AG08395 (cell line): Measurements from ENCODE around the gene ZBTB46.
"Not testable (repeated sequence)": the region's sequence is repeated elsewhere in the genome, so short reads cannot be mapped to it uniquely, and the experiment has no call there.

Source experiments
- DNase-seq: peaks from one replicate; pipeline ENCODE4 v3.0.0; 2012; ENCODE audit warnings: mixed read lengths, low spot score

Gene ZBTB46

DNA sequence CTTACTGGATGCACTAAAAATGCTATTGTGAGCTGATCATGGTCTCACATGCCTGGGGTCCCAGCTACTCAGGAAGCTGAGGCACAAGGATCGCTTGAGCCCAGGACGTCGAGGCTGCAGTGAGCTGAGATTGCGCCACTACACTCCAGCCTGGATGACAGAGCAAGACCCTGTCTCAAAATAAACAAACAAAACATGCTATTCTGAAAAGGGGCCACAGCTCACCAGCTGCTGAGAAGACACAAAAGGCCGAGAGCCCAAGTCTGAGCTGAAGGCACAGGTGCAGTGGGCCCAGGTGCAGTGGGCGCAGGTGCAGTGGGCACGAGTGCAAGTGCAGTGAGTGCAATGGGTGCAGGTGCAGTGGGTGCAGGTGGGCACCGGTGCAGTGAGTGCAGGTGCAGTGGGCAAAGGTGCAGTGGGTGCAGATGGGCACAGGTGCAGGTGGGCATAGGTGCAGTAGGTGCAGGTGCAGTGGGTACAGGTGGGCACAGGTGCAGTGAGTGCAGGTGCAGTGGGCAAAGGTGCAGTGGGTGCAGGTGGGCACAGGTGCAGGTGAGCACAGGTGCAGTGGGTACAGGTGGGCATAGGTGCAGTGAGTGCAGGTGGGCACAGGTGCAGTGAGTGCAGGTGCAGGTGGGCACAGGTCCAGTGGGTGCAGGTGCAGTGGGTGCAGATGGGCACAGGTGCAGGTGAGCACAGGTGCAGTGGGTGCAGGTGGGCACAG is 16.0 kb downstream of the ZBTB46 start:
- DNase-seq, result no peak

DNA sequence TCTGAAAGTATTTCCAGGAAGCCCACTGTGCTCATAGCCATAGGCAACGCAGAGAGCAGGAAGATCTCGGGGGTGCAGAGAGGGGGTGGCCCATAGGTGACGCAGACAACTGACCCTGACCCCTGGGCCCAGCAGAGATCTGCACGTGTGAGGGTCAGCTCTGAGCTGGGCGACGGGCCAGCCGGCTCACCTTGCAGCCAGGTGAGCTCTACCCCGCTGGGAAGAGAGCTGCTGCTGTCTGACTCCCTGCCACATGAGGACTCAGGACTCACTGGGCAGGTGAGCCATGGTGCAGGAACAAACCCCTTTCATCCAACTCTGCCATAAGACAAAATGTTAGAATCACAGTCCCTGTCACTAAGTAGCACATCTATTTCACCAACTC is 19.6 kb downstream of the ZBTB46 start:
- no peak for DNase-seq

DNA sequence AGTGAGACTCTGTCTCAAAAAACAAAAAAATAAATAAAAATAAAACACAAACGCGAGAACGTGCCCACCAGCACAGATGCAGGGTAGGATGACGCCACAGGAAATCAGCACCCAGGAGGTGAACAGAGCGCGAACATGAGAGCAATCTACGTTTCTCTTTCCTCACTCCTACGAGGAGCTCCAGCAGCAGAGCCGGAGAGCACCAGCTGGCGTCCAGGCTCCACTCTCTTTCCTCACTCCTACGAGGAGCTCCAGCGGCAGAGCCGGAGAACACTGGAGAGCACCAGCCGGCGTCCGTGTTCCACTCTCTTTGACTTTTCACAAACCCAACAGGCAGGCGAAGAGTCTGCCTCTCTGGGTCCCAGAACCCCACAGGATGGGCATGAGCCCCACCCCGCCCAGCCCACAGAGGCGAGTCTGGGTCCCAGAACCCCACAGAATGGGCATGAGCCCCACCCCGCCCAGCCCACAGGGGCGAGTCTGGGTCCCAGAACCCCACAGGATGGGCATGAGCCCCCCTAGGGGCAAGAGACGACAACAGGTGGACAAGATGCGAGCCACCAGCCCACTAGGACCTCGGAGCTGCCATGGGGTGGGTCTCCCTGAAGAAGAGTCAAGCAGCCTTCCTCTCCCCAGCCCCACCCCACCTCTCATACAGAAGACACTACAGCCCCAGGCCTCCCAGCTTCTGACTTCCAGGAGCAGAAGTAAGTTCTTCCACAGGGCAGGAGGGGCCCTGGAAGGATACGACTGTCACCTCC is 20.2 kb downstream of the ZBTB46 start:
- DNase-seq, result peak; percentile 28

DNA sequence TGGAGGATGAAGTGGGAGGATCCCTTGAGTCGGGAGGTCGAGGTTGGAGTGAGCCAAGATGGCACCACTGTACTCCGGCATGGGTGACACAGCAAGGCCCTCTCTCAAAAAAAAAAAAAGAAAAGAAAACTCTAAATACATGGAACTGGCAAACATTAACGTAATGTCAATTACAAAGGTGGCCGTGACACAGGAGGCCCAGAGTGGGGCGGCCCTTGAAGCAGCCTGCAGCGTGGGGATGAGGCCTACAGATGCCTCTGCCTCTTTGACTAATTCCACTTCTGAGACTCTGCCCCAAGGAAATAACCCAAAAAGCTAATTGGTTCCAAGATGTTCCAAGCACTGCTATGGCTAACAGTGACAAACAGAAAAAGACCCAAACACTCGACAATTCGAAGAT is 21.2 kb downstream of the ZBTB46 start:
- no peak for DNase-seq

DNA sequence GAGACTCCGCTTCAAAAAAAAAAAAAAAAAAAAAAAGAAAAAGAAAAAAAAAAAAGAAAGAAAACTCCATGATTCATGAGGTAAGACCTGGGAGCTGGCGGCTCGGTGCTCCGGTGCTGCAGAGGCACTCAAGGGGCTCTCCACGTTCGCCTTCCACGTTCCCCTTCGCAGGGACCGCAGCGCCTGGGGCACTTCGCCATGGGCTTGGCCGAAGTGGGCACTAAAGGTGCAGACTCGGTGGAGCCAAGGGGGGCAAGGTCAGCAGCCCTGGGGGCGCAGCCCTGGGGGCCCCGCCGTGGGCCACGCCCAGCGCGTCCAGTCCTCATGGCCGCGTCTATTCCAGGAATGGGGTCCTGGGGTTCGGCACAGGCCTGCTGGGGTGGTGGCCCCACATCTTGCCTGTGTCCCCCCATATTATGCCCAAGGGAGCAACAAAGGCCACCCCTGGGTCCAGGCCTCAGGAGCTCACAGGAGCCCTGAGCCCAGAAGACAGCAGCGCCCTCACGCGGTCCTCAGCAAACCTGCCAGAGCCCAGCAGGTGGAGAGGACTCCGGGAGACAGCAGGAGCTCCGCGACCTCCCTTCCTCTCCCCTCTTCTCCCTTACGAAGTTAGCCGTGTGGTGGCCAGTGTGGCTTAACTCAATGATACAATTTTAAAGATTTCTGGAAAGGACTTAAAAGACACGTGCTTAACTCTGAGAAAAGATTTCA is 21.9 kb downstream of the ZBTB46 start:
- no peak for DNase-seq

DNA sequence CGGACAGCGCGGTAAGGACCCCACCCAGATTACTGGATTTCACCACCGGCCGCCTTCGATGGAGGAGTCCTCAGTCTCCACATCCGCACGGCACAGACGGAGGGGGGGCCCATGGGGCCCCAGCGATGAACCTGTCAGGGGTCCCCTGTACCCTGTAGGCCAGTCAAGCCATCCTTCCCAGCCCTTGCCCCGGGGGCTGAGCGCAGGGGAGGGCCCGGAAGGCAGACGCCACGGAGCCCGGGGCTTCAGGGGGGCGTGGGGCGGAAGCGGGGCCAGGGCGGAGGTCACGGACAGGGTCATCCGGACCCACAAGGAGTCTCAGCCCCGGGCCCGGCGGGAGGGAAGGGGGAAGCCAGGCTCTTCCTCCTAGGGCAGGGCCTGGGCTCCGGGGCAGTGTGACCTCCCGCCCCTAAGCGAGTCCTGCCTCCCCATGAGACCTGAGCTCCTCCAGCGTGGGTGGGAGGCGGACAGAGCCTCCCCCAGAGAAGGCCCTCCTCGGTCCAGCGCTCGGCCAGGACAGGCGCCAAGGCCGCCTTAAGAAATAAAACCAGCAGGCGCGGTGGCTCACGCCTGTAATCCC is 22.8 kb downstream of the ZBTB46 start:
- no peak for DNase-seq

DNA sequence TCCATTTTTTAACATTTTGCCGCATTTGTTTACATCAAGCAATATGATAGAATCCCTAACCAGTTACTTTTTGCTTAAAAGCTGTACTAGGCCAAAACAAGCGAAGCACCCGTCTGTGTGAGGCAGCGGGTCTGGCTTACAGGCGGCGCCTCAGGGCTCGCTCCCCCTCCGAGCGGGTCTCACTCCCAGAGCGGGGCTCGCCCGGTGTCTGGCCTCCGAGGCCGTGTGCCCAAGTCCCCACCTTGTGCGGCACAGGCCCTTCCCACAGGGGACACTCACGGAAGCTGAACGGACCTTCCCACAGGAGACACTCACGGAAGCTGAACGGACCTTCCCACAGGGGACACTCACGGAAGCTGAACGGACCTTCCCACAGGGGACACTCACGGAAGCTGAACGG is 23.4 kb downstream of the ZBTB46 start:
- no peak for DNase-seq

DNA sequence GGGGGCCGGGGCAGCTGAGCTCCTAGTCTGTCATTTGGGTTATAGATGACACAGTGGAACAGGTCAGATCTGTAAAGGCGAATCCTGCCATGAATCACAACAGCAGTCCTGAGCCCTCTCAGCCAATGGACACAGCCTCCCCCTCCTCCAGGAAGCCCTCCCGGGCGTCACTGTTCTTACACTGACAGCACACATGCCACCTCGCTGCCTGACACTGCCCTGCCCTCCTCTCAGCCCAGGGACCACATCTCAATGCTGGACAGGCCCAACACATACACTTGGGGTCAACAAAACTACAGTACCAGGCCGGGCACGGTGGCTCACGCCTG is 26.8 kb downstream of the ZBTB46 start:
- DNase-seq, result no peak

DNA sequence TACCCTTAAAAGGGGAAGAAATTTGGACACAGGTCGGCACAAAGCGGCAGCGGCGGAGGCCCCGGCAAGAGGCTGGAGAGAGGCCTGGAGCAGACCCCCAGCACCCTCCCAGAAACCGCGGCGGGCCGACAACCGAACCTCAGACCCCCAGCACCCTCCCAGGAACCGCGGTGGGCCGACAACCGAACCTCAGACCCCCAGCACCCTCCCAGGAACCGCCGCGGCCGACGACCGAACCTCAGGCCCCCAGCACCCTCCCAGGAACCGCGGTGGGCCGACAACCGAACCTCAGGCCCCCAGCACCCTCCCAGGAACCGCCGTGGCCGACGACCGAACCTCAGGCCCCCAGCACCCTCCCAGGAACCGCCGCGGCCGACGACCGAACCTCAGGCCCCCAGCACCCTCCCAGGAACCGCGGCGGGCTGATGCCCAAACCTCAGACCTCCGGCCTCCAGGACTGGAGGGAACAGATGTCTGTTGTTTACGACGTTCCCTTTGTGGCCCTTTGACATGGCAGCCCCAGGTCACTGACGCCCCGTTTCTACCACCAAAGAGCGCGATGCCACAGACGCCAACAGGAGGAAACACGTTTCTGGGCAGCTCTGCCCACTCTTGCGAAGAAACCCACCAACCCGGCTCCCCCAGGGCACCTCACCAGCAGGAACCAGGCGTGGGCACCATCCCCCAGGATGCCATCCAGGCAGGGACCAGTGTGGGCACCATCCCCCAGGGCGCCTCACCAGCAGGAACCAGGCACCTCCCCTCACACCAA is 28.4 kb downstream of the ZBTB46 start:
- no peak for DNase-seq

DNA sequence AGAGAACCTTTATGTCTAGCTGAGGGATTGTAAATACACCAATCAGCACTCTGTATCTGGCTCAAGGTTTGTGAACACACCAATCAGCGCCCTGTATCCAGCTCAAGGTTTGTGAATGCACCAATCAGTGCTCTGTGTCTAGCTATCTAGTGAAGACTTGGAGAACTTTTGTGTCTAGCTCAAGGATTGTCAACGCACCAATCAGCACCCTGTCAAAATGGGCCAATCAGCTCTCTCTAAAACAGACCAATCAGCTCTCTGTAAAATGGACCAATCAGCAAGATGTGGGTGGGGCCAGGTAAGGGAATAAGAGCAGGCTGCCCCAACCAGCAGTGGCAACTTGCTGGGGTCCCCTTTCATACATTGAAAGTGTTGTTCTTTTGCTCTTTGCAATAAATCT is 29.9 kb downstream of the ZBTB46 start:
- DNase-seq, result not testable (repeated sequence)

DNA sequence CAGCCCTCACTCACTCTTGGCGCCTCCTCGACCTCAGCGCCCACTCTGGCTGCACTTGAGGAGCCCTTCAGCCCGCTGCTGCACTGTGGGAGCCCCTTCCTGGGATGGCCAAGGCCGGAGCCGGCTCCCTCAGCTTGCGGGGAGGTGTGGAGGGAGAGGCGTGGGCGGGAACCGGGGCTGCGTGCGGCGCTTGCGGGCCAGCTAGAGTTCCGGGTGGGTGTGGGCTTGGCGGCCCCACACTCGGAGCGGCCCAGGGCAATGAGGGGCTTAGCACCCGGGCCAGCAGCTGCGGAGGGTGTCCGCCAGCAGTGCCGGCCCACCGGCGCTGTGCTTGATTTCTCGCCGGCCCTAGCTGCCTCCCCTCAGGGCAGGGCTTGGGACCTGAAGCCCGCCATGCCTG is 30.7 kb downstream of the ZBTB46 start:
- DNase-seq, result not testable (repeated sequence)

DNA sequence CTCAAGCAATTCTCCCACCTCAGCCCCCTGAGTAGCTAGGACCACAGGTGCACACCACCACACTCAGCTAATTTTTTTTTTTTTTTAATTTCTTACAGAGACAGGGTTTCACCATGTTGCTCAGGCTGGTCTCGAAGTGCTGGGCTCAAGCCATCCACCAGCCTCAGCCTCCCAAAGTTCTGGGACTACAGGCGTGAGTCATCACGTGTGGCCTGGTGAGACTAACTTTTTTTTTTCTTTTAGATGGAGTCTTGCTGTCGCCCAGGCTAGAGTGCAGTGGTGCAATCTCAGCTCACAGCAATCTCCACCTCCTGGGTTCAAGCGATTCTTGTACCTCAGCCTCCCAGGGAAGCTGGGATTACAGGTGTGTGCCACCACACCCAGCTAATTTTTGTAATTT is 31.9 kb downstream of the ZBTB46 start:
- DNase-seq, result not testable (repeated sequence)

DNA sequence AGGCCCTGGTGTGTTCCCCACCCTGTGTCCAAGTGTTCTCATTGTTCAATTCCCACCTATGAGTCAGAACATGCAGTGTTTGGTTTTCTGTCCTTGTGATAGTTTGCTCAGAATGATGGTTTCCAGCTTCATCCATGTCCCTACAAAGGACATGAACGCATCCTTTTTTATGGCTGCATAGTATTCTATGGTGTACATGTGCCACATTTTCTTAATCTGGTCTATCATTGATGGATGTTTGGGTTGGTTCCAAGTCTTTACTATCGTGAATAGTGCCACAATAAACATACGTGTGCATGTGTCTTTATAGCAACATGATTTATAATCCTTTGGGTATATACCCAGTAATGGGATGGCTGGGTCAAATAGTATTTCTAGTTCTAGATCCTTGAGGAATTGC is 33.9 kb downstream of the ZBTB46 start:
- DNase-seq, result not testable (repeated sequence)

DNA sequence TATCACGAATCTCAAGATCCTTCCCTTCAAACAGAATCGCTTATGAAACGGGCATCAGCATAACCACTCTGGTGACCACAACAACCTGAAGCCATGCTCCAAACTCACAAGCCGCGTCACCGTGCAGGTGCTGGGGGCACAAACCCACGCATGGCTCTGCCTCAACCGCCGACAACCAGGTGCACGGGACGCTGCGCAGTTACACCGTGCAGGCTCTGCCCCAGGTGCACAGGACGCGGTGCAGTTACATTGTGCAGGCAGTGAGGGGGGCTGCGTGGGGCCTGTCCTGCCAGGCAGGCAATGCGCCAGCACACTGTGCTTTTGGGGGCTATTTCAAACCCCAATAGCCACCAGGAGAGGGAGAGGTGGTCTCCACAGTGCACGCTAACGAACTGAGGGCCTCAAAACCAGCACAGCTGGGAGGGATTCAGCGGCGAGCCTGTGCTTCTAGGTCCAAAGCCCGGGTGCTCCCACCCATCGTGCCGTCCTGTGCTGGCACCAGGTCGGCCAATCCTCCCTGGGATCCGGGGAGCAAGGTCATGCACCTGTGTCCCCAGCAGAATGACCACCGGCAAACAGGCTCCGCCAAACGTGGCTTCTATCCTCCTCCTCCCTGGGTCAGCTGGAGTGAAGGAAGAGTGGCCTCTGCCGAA is 35.8 kb downstream of the ZBTB46 start:
- no peak for DNase-seq

DNA sequence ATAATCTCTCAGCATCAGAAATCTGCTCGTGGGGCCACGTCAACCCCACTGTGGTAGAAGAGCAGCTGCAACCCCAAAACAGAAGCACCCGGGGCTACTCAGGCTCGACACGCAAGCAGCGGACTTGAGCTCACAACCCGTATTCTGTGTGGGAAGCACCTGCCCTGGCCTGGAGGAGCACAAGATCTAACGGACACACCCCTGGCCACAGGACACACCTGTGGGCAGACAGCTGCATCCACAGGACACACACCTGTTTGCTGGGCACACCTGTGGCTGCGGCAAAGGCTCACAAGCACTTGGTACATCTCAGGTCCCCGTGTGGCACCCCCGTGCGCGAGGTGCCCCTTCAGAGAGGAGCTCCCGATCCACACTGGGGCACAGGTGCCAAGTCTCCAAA is 36.5 kb downstream of the ZBTB46 start:
- no peak for DNase-seq

DNA sequence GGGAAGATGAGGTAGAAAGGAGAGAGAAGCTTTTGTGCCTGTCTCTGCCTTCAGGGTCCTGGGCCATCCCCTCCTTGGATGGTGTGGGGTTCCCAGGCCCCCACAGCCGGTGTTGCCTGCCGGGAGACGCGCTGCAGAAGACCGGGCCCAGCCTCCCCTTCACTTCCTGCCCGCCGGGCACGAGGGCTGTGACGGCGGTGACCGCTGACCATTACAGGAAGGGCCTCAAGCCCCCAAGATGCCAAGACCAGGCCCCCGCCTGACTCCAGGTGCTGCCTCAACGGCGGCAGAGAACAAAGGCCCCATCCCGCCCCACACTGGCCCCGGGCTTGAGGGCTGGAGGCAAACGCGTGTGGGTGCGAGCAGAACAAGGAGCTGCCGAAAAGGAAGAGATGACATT is 38.2 kb downstream of the ZBTB46 start:
- DNase-seq, result no peak

DNA sequence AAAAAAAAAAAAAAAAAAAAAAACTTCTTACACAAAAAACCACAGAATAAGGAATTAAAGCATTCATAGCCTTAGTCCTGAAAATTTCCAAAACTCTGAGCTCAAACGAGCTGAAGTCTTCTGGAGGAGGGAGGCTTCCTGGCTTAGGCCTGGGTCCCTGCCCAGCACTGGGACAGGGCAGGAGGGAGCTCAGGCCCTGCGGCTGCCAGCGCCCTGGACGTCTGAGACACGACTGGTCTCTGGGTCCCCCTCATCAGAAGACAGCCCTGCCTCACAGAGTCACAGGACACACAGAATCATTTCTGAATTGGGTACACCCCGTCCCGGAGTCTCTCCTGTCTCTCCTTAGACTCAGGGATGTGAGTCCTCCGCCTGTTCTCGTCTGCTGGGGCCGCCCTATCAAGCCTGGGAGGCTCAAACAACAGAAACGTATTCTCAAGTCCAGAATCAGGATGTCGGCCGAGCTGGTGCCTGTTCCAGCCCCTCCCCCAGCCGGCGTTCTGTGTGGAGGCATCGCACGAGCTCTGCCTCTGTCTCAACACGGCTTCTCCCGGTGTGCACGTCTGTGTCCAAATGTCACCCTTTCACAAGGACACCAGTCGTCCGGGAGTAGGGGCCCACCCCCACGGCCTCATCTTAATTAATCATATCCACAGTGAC is 39.4 kb downstream of the ZBTB46 start:
- no peak for DNase-seq

DNA sequence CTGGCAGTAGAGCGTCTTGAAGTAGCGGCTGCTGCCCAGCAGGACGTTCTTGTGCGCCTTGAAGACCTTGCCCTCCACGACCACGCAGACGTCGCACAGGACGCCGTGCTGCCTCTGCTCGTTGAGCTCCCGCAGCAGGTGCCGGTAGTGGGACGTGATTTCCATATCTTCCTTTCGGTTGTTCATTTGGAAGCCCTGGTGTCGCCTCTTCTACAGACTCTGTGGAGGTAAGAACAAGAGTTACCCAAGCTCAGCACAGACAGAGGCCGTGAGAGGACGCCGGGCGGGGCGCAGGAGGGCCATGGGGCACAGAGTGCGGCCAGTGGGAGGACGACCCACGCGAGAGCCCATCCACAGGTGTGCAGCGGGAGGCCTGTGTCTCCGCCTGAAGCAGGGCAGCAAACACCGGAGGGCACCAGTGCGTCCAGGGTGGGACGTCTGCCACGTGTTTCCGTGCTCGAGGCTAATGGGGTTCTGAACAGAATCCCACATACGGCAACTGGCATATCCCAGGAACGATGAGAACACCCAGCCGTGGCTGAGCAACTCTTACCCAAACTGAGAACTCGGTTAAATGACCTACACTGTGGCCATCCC is 40.4 kb downstream of the ZBTB46 start:
- DNase-seq, result no peak

DNA sequence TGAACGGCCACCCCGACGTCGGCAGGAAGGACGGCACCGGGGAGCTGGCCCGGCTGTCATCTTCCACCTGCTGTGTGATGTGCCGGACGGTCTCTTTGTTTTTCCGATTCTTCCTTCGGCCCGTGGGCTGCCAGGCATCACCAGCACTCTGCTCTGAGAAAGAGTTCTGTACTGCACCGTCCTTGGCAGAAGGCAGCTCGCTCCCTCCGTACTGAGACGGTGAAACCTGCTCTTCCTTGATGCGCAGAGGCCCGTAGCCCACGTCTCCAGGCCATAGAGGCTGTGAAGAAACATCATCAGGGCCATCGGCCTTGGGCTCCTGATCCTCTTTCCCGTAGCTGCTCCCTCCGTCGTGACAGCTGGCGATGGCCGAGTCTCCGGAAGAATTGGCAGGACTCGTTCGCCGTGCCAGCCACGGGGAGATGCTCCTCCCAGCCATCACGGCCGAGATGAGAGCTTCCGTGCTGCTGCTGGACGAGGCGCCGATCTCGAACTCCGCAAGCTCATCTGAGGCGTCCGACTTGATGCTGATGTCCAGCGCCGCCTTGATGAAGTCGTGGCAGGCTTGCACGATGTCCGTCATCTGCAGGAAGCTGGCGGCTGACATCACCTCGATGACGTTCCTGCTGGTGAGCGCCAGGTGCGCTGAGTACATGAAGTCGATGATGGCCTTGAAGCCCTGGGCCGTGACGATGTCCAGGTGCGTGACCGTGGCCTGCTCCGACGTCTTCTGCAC is 41.1 kb downstream of the ZBTB46 start:
- no peak for DNase-seq

DNA sequence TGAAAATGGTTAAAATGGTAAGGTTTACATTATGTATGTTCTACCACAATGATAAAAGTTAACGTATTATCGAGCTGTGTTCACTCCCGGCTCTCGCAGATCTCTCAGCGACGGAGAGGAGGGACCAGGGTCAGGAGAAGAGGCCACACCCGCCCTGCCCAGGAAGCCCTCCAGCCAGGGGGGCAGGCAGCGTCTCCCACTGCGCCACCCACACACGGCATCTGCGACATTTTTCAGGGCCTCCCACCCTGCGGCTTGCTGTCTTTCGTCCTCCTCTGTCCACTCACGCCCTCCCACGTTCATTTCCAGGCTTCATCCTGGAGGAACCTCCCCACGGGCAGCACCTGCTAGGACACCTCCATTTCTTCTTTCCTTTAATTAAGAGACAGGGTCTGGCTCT is 43.3 kb downstream of the ZBTB46 start:
- DNase-seq, result no peak
